ENCODE results near the gene EPB41L3. TPM values are rescaled to one million over a fixed set of nuclear protein-coding genes. Genes with fewer than 3 reads are reported as not detected.

Gene EPB41L3
- total and polyA plus RNA-seq, 2 experiments from 2014 or later: 201 to 886 TPM

GRCh38 chr18:5380586-5380985 is 163.2 kb downstream of the EPB41L3 start:
- Histone ChIP-seq H3K27ac (no peak overlapping the region), H3K4me3 (no peak overlapping the region), H3K4me1 (ENCODE audit: low read depth) (no peaks in the 10 kb centered on the region), H3K9me3 (ENCODE audit: low read depth) (no peaks in the 10 kb centered on the region), H3K36me3 (no peaks in the 10 kb centered on the region), H3K27me3 (no peaks in the 10 kb centered on the region)
- no peak for TF ChIP-seq CTCF (IDR thresholded peaks at IDR 0.05; ENCODE audit: low read depth, low read length)
- no peak for DNase-seq (ENCODE audit: low read depth in 1 of 2, low spot score in 1 of 2)

GRCh38 chr18:5376986-5377385 is 166.8 kb downstream of the EPB41L3 start:
- no peaks in the 10 kb centered on the region for H3K9me3 ChIP-seq (ENCODE audit: low read depth)
- no peak for TF ChIP-seq CTCF (IDR thresholded peaks at IDR 0.05; ENCODE audit: low read depth, low read length)
- no peaks in the 10 kb centered on the region for H3K36me3 ChIP-seq
- DNase-seq (ENCODE audit: low read depth in 1 of 2, low spot score in 1 of 2): no peak
- no peak overlapping the region for H3K27ac ChIP-seq
- no peak overlapping the region for H3K4me3 ChIP-seq
- no peaks in the 10 kb centered on the region for H3K27me3 ChIP-seq
- no peaks in the 10 kb centered on the region for H3K4me1 ChIP-seq (ENCODE audit: low read depth)

DNA sequence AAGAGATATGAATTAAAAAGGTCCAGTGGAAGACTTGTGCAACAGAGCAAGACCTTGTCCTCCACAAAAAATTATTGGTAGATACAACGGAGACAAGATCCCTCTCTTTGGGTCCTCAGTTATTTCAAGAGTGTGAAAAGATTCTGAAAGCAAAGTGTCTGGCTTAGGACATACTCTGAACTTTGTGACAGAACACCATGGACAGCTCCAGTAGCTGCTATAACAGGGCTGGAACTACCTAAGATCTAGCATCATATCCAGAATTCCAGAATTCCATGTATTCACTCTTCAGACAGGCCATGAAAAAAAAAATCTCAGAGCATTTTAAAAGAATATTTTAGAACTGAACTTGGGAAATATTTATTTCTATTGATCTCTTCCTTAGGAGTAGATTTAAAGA is 173.5 kb downstream of the EPB41L3 start:
- peak; percentile 17 to 58 for DNase-seq (ENCODE audit: low read depth in 1 of 2, low spot score in 1 of 2)
- H3K9me3 ChIP-seq (ENCODE audit: low read depth): no peaks in the 10 kb centered on the region
- no peak overlapping the region for H3K27ac ChIP-seq

DNA sequence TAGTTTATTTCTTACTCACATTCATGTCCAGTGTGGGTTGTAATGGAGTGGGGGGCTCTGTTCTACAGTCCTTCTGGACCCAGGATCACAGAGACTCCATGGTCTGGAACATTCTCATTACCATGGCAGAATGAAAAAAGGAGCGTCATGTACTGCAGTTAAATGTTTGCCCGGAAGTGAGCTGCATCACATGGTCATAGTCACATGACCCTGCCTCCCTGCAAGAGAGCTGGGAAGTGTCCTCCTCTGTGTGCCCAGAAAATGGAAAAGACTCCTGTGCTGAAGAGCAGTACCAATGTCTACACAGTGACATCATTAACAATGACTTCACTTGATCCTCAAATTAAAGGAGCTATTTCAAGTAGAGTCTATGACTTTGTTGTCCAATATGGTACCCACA is 174.3 kb downstream of the EPB41L3 start:
- no peaks in the 10 kb centered on the region for H3K36me3 ChIP-seq
- no peak overlapping the region for H3K4me3 ChIP-seq
- no peaks in the 10 kb centered on the region for H3K4me1 ChIP-seq (ENCODE audit: low read depth)
- TF ChIP-seq CTCF (IDR thresholded peaks at IDR 0.05; ENCODE audit: low read depth, low read length): no peak
- H3K9me3 ChIP-seq (ENCODE audit: low read depth): no peaks in the 10 kb centered on the region
- no peak overlapping the region for H3K27ac ChIP-seq
- DNase-seq (ENCODE audit: low read depth in 1 of 2, low spot score in 1 of 2): no peak
- H3K27me3 ChIP-seq: no peaks in the 10 kb centered on the region

More for the DNA sequence above, 173.5 kb downstream of the EPB41L3 start:
- Histone ChIP-seq H3K36me3 (no peaks in the 10 kb centered on the region), H3K27me3 (no peaks in the 10 kb centered on the region), H3K4me1 (ENCODE audit: low read depth) (no peaks in the 10 kb centered on the region), H3K4me3 (no peak overlapping the region)
- no peak for TF ChIP-seq CTCF (IDR thresholded peaks at IDR 0.05; ENCODE audit: low read depth, low read length)

DNA sequence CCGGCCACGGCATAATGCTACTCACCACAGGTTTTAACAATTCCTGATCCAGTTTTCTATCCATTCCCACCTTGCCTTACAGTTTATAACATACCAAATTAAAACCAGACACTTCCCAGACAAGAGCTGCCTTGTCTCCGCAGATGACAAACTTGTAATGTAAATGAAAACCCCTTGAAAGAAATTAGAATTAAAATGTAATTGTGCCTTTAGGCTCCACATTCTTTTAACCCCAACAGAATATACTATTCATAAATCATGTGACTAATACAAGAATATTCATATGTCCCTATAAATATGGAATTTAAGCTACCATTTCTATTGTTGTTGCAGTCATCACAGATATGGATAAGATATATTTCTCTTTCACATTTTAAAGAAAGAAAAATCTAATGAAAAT is 178.4 kb downstream of the EPB41L3 start:
- DNase-seq (ENCODE audit: low read depth in 1 of 2, low spot score in 1 of 2): no peak
- TF ChIP-seq CTCF (IDR thresholded peaks at IDR 0.05; ENCODE audit: low read depth, low read length): no peak
- no peak overlapping the region for H3K27ac ChIP-seq
- H3K36me3 ChIP-seq: no peaks in the 10 kb centered on the region
- H3K4me3 ChIP-seq: no peak overlapping the region
- H3K27me3 ChIP-seq: no peaks in the 10 kb centered on the region
- H3K4me1 ChIP-seq (ENCODE audit: low read depth): no peaks in the 10 kb centered on the region
- no peaks in the 10 kb centered on the region for H3K9me3 ChIP-seq (ENCODE audit: low read depth)

DNA sequence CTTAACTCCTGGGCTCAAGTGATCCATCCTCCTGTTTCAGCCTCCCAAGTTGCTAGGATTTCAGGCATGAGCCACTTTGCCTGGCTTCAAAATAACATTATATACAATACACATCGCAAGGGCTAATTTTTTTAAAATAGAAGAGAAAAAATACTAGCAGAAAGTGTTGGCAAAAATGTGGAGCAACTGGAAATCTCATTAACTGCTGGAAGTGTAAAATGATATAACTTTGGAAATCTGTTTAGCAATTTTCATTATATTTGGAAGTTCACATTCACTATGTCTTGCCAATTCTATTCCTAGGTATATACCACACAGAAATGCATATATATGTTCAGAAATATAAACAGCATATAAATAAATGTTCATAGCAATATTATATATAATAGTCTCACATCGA is 193.2 kb downstream of the EPB41L3 start:
- H3K27me3 ChIP-seq: no peaks in the 10 kb centered on the region
- no peak for DNase-seq (ENCODE audit: low read depth in 1 of 2, low spot score in 1 of 2)
- no peak overlapping the region for H3K27ac ChIP-seq
- no peaks in the 10 kb centered on the region for H3K9me3 ChIP-seq (ENCODE audit: low read depth)
- H3K4me3 ChIP-seq: no peak overlapping the region
- H3K36me3 ChIP-seq: no peaks in the 10 kb centered on the region
- no peaks in the 10 kb centered on the region for H3K4me1 ChIP-seq (ENCODE audit: low read depth)
- no peak for TF ChIP-seq CTCF (IDR thresholded peaks at IDR 0.05; ENCODE audit: low read depth, low read length)
